ENCODE measurements around the gene SLC35E1. TPM values are rescaled to one million over a fixed set of nuclear protein-coding genes. Genes with fewer than 3 reads are reported as not detected.

SLC35E1 gene
- total RNA-seq, 2 donors from 2014 or later, result 26.6 to 30.6 TPM

DNA sequence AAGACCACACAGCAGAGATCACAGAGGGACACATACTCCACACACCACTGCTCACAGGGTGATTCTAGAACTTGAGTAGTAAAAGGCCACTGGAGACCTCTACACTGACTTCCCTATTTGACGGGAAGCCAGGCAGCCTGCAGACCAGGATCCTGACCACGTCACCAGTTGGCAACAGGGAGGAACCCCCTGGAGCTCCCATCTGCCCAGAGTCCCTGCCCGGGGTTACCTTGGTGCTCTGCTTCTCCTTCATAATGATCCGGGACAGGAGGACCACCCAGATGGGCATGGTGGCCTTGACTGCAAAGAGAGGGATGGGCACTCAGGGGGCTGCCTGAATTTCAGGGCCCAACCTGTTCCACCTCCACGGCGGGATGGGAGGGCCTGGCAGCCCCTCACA, 932 bp downstream of the SLC35E1 start:
- Histone ChIP-seq H3K27ac (ENCODE audit: low read depth, low read length) (no peak overlapping the region), H3K36me3 (ENCODE audit: control insufficient read depth, insufficient read depth, low read length) (peaks cover 48% of the 10 kb centered on the region), H3K4me3 (ENCODE audit: low read length) (peak overlapping the region; percentile 86), H3K9ac (ENCODE audit: extremely low read depth, low read length, poor library complexity, severe bottlenecking) (peak overlapping the region; percentile 75), H3K4me1 (ENCODE audit: control insufficient read depth, insufficient read depth, low read length) (no peaks in the 10 kb centered on the region), H3K27me3 (ENCODE audit: control insufficient read depth, insufficient read depth, low read length, poor library complexity, severe bottlenecking) (no peaks in the 10 kb centered on the region), H3K9me3 (ENCODE audit: control insufficient read depth, low read length) (no peaks in the 10 kb centered on the region)
- H3K27me3 Mint-ChIP-seq (ENCODE audit: insufficient read depth), result no peaks in the 10 kb centered on the region
- WGBS, 2 experiments (ENCODE audit: insufficient coverage in 1 of 2, insufficient read length in 1 of 2), result 47 to 73% methylated on average over 2 to 6 of the region's 6 CpGs
- H3K4me1 Mint-ChIP-seq, result peaks cover 16% of the 10 kb centered on the region
- H3K9me3 Mint-ChIP-seq, result no peaks in the 10 kb centered on the region
- TF ChIP-seq, protein P1, sequence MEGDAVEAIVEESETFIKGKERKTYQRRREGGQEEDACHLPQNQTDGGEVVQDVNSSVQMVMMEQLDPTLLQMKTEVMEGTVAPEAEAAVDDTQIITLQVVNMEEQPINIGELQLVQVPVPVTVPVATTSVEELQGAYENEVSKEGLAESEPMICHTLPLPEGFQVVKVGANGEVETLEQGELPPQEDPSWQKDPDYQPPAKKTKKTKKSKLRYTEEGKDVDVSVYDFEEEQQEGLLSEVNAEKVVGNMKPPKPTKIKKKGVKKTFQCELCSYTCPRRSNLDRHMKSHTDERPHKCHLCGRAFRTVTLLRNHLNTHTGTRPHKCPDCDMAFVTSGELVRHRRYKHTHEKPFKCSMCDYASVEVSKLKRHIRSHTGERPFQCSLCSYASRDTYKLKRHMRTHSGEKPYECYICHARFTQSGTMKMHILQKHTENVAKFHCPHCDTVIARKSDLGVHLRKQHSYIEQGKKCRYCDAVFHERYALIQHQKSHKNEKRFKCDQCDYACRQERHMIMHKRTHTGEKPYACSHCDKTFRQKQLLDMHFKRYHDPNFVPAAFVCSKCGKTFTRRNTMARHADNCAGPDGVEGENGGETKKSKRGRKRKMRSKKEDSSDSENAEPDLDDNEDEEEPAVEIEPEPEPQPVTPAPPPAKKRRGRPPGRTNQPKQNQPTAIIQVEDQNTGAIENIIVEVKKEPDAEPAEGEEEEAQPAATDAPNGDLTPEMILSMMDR (conservative IDR thresholded peaks at IDR 0.05), result no peak
- H3K36me3 Mint-ChIP-seq (ENCODE audit: low read depth), result peaks cover 39% of the 10 kb centered on the region
- peak overlapping the region; percentile 98 for H3K4me3 Mint-ChIP-seq
- DNase-seq, result no peak
- H3K27ac Mint-ChIP-seq, result peak overlapping the region; percentile 26

DNA sequence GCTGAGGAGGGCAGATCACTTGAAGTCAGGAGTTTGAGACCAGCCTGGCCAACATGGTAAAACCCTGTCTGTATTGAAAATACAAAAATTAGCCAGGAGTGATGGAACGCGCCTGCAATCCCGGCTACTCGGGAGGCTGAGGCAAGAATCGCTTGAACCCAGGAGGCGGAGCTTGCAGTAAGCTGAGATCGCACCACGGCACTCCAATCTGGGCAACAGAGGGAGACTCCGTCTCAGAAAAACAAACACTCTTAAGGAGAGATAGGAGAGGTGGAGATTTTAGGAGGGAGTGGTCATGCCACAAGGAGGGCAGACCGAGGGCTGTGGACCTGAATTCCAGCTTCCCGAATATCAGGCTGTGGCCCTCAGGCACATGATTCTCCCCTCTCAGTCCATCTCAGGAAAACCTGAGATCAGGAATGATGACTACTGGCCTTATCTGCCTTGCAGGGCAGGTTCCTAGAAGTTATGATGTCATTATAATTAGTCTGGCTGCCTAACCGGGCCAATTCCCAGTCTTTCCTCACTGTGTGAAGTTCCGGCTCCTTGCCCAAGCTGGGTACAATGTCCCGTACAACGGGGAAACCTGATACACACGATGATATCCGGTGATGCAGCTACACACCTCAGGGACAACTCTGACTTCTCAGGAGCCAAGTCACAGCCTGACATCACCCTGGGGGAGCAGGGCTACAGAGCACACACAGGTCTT, 2.5 kb downstream of the SLC35E1 start:
- peak overlapping the region; percentile 30 for H3K27ac Mint-ChIP-seq
- H3K9ac ChIP-seq (ENCODE audit: extremely low read depth, low read length, poor library complexity, severe bottlenecking), result no peak overlapping the region

DNA sequence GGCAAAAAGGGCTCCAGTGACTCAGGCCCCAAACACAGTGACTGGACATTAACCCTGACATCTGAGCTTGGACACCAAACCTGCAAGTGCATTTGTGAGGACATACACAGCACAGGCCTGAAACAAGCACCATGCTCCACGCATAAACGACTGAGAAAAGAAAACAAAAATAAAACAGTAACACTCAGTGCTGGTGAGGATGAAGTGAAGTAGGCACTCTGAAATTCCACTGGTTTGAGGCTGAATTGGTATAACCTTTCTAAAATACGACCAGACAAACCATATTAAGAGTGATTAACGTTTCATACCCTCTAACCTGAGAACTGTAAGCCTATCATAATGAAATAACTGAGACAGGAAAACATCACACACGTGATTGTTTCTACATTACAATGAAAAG, 5.5 kb downstream of the SLC35E1 start:
- TF ChIP-seq, protein P1 (conservative IDR thresholded peaks at IDR 0.05), result no peak
- H3K4me3 ChIP-seq (ENCODE audit: low read length), result no peak overlapping the region
- H3K4me3 Mint-ChIP-seq, result no peak overlapping the region
- no peak overlapping the region for H3K27ac ChIP-seq (ENCODE audit: low read depth, low read length)
- DNase-seq, result no peak
- no peaks in the 10 kb centered on the region for H3K9me3 Mint-ChIP-seq
- no peaks in the 10 kb centered on the region for H3K4me1 ChIP-seq (ENCODE audit: control insufficient read depth, insufficient read depth, low read length)
- peaks cover 46% of the 10 kb centered on the region for H3K36me3 ChIP-seq (ENCODE audit: control insufficient read depth, insufficient read depth, low read length)
- peaks cover 4% of the 10 kb centered on the region for H3K4me1 Mint-ChIP-seq
- no peaks in the 10 kb centered on the region for H3K9me3 ChIP-seq (ENCODE audit: control insufficient read depth, low read length)
- H3K27me3 ChIP-seq (ENCODE audit: control insufficient read depth, insufficient read depth, low read length, poor library complexity, severe bottlenecking), result no peaks in the 10 kb centered on the region
- WGBS, 2 experiments (ENCODE audit: insufficient coverage in 1 of 2, insufficient read length in 1 of 2), result 95 to 96% methylated on average over 3 of the region's 5 CpGs
- H3K27me3 Mint-ChIP-seq (ENCODE audit: insufficient read depth), result no peaks in the 10 kb centered on the region
- peaks cover 54% of the 10 kb centered on the region for H3K36me3 Mint-ChIP-seq (ENCODE audit: low read depth)
- H3K9ac ChIP-seq (ENCODE audit: extremely low read depth, low read length, poor library complexity, severe bottlenecking), result no peak overlapping the region
- H3K27ac Mint-ChIP-seq, result no peak overlapping the region

More for the DNA sequence above, 2.5 kb downstream of the SLC35E1 start:
- 93 to 94% methylated on average over 17 of the region's 17 CpGs for WGBS, 2 experiments (ENCODE audit: insufficient coverage in 1 of 2, insufficient read length in 1 of 2)
- Histone ChIP-seq H3K4me1 (ENCODE audit: control insufficient read depth, insufficient read depth, low read length) (no peaks in the 10 kb centered on the region), H3K9me3 (ENCODE audit: control insufficient read depth, low read length) (no peaks in the 10 kb centered on the region), H3K4me3 (ENCODE audit: low read length) (no peak overlapping the region), H3K27me3 (ENCODE audit: control insufficient read depth, insufficient read depth, low read length, poor library complexity, severe bottlenecking) (no peaks in the 10 kb centered on the region), H3K27ac (ENCODE audit: low read depth, low read length) (no peak overlapping the region), H3K36me3 (ENCODE audit: control insufficient read depth, insufficient read depth, low read length) (peaks cover 39% of the 10 kb centered on the region)
- no peak for DNase-seq
- no peaks in the 10 kb centered on the region for H3K27me3 Mint-ChIP-seq (ENCODE audit: insufficient read depth)
- peaks cover 38% of the 10 kb centered on the region for H3K36me3 Mint-ChIP-seq (ENCODE audit: low read depth)
- H3K9me3 Mint-ChIP-seq, result no peaks in the 10 kb centered on the region
- peaks cover 16% of the 10 kb centered on the region for H3K4me1 Mint-ChIP-seq
- TF ChIP-seq, protein P1 (conservative IDR thresholded peaks at IDR 0.05), result no peak
- H3K4me3 Mint-ChIP-seq, result no peak overlapping the region
